Adrenal gland (tissue), 5 donors: ENCODE results near the gene MCF2L.

Source experiments
- CTCF ChIP-seq, 6 experiments: fragments of 450-650 bp in 4 of 6; fragments of 200-600 bp in 2 of 6; sonication (generic) in 1 of 6; IDR thresholded peaks; 1 replicate in 5 of 6; 2 replicates in 1 of 6; pipeline versions ENCODE4 v1.5.1 to v1.8.0; 2016 to 2021; ENCODE audit warnings: antibody characterized with exemption in 6 of 6, mild to moderate bottlenecking in 2 of 6, moderate library complexity in 1 of 6
- POLR2A ChIP-seq, 2 donors: fragments of 450-650 bp; IDR thresholded peaks; one replicate each; pipeline ENCODE4 v1.6.1; 2017; ENCODE audit warnings: antibody characterized with exemption in 2 of 2, mild to moderate bottlenecking in 2 of 2, moderate library complexity in 1 of 2
- donor health status: DM: no; HTN: no; CAD: no.

- no peak for TF ChIP-seq CTCF (IDR thresholded peaks at IDR 0.05)
- no peak for TF ChIP-seq POLR2A (IDR thresholded peaks at IDR 0.05)
Measured at GRCh38 chr13:112967686-112968379, 1.2 kb upstream of the MCF2L start.
